ENCODE measurements around the gene NRBF2. TPM values are rescaled to one million over a fixed set of nuclear protein-coding genes. Genes with fewer than 3 reads are reported as not detected.

The NRBF2 gene
- total and polyA plus RNA-seq, 2 donors (not counting 1 experiment from before 2014, with no cell fraction given) = 8.3 to 24.6 TPM

- peaks cover 0 to 18% (median 4%) of the 10 kb centered on the region in 3 donors for H3K9me3 ChIP-seq (ENCODE audit: control extremely low read depth in 1 of 3, control insufficient read depth in 2 of 3, insufficient read depth in 1 of 3, low read length in 2 of 3)
- peaks cover 39% of the 10 kb centered on the region for H3K79me2 ChIP-seq (ENCODE audit: control insufficient read depth, insufficient read depth, low read length)
- Mint-ChIP-seq H3K27ac (peak overlapping the region; percentile 97), H3K4me3 (peak overlapping the region; percentile 93), H3K4me1 (peaks cover 39% of the 10 kb centered on the region), H3K27me3 (peaks cover 3% of the 10 kb centered on the region), H3K9me3 (ENCODE audit: insufficient read depth) (no peaks in the 10 kb centered on the region)
- peaks cover 0 to 2% (median 0%) of the 10 kb centered on the region in 4 experiments for H3K27me3 ChIP-seq (replicated peaks in 1 of 4; ENCODE audit: control extremely low read depth in 1 of 4, control insufficient read depth in 3 of 4, insufficient read depth in 4 of 4, low read length in 3 of 4)
- H3K27ac ChIP-seq (ENCODE audit: low read length in 2 of 2) = peak overlapping the region; percentile 99
- no peak for DNase-seq
- ChIA-PET CTCF (interaction anchor here (1.0 to 2.7 kb wide), 8 partner anchors 25 to 694 kb away, joined by 3 to 15 read pairs (median 4); no protein-coding TSS in a partner anchor), POLR2A (interaction anchor here (1.2 kb wide), 1 partner anchor 316 kb away, joined by 4 read pairs; no protein-coding TSS in a partner anchor)
- peak overlapping the region; percentile 76 for H3K4me2 ChIP-seq (replicated peaks; ENCODE audit: low read depth, low read length, poor library complexity, severe bottlenecking)
- H3K4me3 ChIP-seq (ENCODE audit: control extremely low read depth in 1 of 5, extremely low read depth in 1 of 5, insufficient read depth in 1 of 5, low read depth in 2 of 5, low read length in 4 of 5) = peak overlapping the region; percentile 5 to 98 (median 58)
- ATAC-seq (ENCODE audit: low read depth) = no peak
- peaks cover 28% of the 10 kb centered on the region for H4K20me1 ChIP-seq (ENCODE audit: control insufficient read depth, insufficient read depth, low read length, poor library complexity, severe bottlenecking)
- intact Hi-C loops (cut with micrococcal nuclease) = loop anchor here (1.0 to 2.0 kb wide), 5 partner anchors 316 to 676 kb away; partner anchors contain the start of gene EGR2
- H2AFZ ChIP-seq (ENCODE audit: insufficient read depth, low read depth, low read length, poor library complexity, severe bottlenecking) = peak overlapping the region; percentile 83
- TF ChIP-seq CTCF (IDR thresholded peaks at IDR 0.05) = no peak
- no peak for TF ChIP-seq EZH2 (IDR thresholded peaks at IDR 0.05; ENCODE audit: borderline replicate concordance, insufficient read depth, low read depth, low read length, poor library complexity, severe bottlenecking)
- 85% methylated on average over 5 of the region's 6 CpGs for WGBS (ENCODE audit: insufficient coverage)
- peaks cover 0 to 4% of the 10 kb centered on the region in 2 experiments for H3K36me3 ChIP-seq (replicated peaks in 1 of 2; ENCODE audit: control extremely low read depth in 1 of 2, control insufficient read depth in 1 of 2, extremely low read depth in 1 of 2, insufficient read depth in 2 of 2, low read length in 1 of 2)
- H3K9ac ChIP-seq (ENCODE audit: low read length) = peak overlapping the region; percentile 99
- H3K4me1 ChIP-seq (ENCODE audit: control insufficient read depth in 2 of 2, insufficient read depth in 2 of 2, low read length in 2 of 2) = peaks cover 25 to 36% of the 10 kb centered on the region in 2 donors
These were observed 475 bp upstream of the NRBF2 start for GRCh38 chr10:63132651-63133055.
